CD14-positive monocyte (primary cell): ENCODE measurements around the gene LRRN4CL. TPM values are rescaled to one million over a fixed set of nuclear protein-coding genes. Genes with fewer than 3 reads are reported as not detected.

Experiments
- DNase-seq, 3 donors: peaks; one replicate each; pipeline ENCODE4 v3.0.0-alpha.2; 2011 to 2022
- H2AFZ ChIP-seq: 2 replicates; pipeline ENCODE4 v1.6.0; 2012; ENCODE audit warnings: mild to moderate bottlenecking, low read depth, low read length, inconsistent platforms; ENCODE audit not compliant: insufficient read depth, poor library complexity, severe bottlenecking
- H3K27ac ChIP-seq, 2 donors: 1 replicate in 1 of 2; 2 replicates in 1 of 2; pipeline ENCODE4 v1.5.1; 2012 to 2013; ENCODE audit warnings: low read length in 2 of 2, control low read depth in 1 of 2, inconsistent platforms in 1 of 2, low read depth in 1 of 2, mild to moderate bottlenecking in 1 of 2
- H3K27me3 ChIP-seq, 2 donors: one replicate each; pipeline versions ENCODE4 v1.6.0 to v1.6.1; 2011 to 2013; ENCODE audit warnings: low read length in 2 of 2; ENCODE audit not compliant: control insufficient read depth in 2 of 2, insufficient read depth in 2 of 2
- H3K36me3 ChIP-seq, 2 donors: replicated peaks in 1 of 2; 1 replicate in 1 of 2; 2 replicates in 1 of 2; pipeline versions ENCODE4 v1.5.1 to v1.6.1; 2012 to 2013; ENCODE audit warnings: low read length in 2 of 2, control low read depth in 1 of 2, inconsistent platforms in 1 of 2, mild to moderate bottlenecking in 1 of 2; ENCODE audit not compliant: insufficient read depth in 2 of 2, control insufficient read depth in 1 of 2
- H3K4me1 ChIP-seq, 2 donors: 1 replicate in 1 of 2; 2 replicates in 1 of 2; pipeline versions ENCODE4 v1.5.1 to v1.6.1; 2012 to 2013; ENCODE audit warnings: low read length in 2 of 2, control low read depth in 1 of 2, inconsistent platforms in 1 of 2, mild to moderate bottlenecking in 1 of 2, moderate library complexity in 1 of 2; ENCODE audit not compliant: insufficient read depth in 2 of 2, control insufficient read depth in 1 of 2
- H3K4me2 ChIP-seq: replicated peaks from 2 replicates; pipeline ENCODE3; 2012; ENCODE audit warnings: low read length, moderate library complexity, mild to moderate bottlenecking; ENCODE audit not compliant: poor library complexity, severe bottlenecking; ENCODE audit errors: extremely low read depth
- H3K4me3 ChIP-seq, 3 experiments: fragments of 200-600 bp in 1 of 3; sonication (generic) in 1 of 3; replicated peaks in 1 of 3; 1 replicate in 2 of 3; 2 replicates in 1 of 3; pipeline ENCODE4 v1.5.1; 2011 to 2013; ENCODE audit warnings: low read length in 3 of 3, mild to moderate bottlenecking in 3 of 3, control low read depth in 2 of 3, low read depth in 2 of 3, inconsistent platforms in 1 of 3, moderate library complexity in 1 of 3
- H3K79me2 ChIP-seq: 2 replicates; pipeline ENCODE4 v1.6.0; 2012; ENCODE audit warnings: mild to moderate bottlenecking, control low read depth, inconsistent platforms, low read length, moderate library complexity; ENCODE audit not compliant: insufficient read depth
- H3K9ac ChIP-seq: 2 replicates; pipeline ENCODE4 v1.6.0; 2017; ENCODE audit warnings: low read length, mild to moderate bottlenecking; ENCODE audit not compliant: insufficient read depth, poor library complexity, severe bottlenecking
- H3K9me3 ChIP-seq, 2 donors: replicated peaks in 1 of 2; 1 replicate in 1 of 2; 2 replicates in 1 of 2; pipeline versions ENCODE4 v1.5.1 to v1.6.1; 2012 to 2013; ENCODE audit warnings: low read length in 2 of 2, control low read depth in 1 of 2; ENCODE audit not compliant: control insufficient read depth in 1 of 2, insufficient read depth in 1 of 2
- H4K20me1 ChIP-seq: 2 replicates; pipeline ENCODE4 v1.6.0; 2012; ENCODE audit warnings: mild to moderate bottlenecking, low read length, control low read depth, moderate library complexity; ENCODE audit not compliant: insufficient read depth
- H3K27ac Mint-ChIP-seq, 7 donors: one replicate each; pipeline ENCODE4 v1.8.0; 2020; ENCODE audit warnings: mild to moderate bottlenecking in 7 of 7, mixed read lengths in 7 of 7, moderate library complexity in 6 of 7, inconsistent platforms in 2 of 7
- H3K27me3 Mint-ChIP-seq, 3 donors: one replicate each; pipeline ENCODE4 v1.8.0; 2021 to 2022; ENCODE audit warnings: low read depth in 3 of 3, mild to moderate bottlenecking in 3 of 3, mixed read lengths in 3 of 3, moderate library complexity in 3 of 3, inconsistent platforms in 1 of 3
- H3K36me3 Mint-ChIP-seq, 2 donors: one replicate each; pipeline ENCODE4 v1.8.0; 2020; ENCODE audit warnings: mixed read lengths in 2 of 2, inconsistent platforms in 1 of 2, mild to moderate bottlenecking in 1 of 2
- H3K4me1 Mint-ChIP-seq: one replicate; pipeline ENCODE4 v1.8.0; 2020; ENCODE audit warnings: mild to moderate bottlenecking, mixed read lengths
- H3K4me3 Mint-ChIP-seq, 2 donors: one replicate each; pipeline ENCODE4 v1.8.0; 2020; ENCODE audit warnings: mild to moderate bottlenecking in 2 of 2, mixed read lengths in 2 of 2, moderate library complexity in 1 of 2
- H3K9me3 Mint-ChIP-seq, 7 donors: one replicate each; pipeline ENCODE4 v1.8.0; 2020 to 2022; ENCODE audit warnings: mixed read lengths in 7 of 7, mild to moderate bottlenecking in 6 of 7, moderate library complexity in 6 of 7, inconsistent platforms in 2 of 7
- CTCF ChIP-seq: fragments of 200-600 bp; IDR thresholded peaks from one replicate; pipeline ENCODE4 v1.8.0; 2022; ENCODE audit warnings: antibody characterized with exemption, mild to moderate bottlenecking
- WGBS: methylation state at CpG from one replicate; pipeline ENCODE4 v1.1.5; 2013; ENCODE audit warnings: missing lambda C conversion rate; ENCODE audit not compliant: insufficient coverage; 5-methylcytosine and 5-hydroxymethylcytosine counted together
- intact Hi-C, 2 donors: fragments of 100-400 bp; cut with micrococcal nuclease; formaldehyde crosslinking; loops; one replicate each; pipeline versions ENCODE4 v1.15.0 to v1.15.1; 2023
- polyA plus RNA-seq, 3 donors: library from polyadenylated mRNA; depleted of rRNA in 1 of 3; unstranded in 2 of 3; stranded (reverse) in 1 of 3; fragments of 300-500 nt in 2 of 3; fragments of >200 nt in 1 of 3; fragmentation: Illumina TruSeq in 2 of 3; gene quantifications; 1 replicate in 2 of 3; 2 replicates in 1 of 3; pipeline ENCODE4 v1.2.3, GENCODE V29; 2012 to 2021

The LRRN4CL gene
- polyA plus RNA-seq, 3 donors = not detected

GRCh38 chr11:62671236-62671607 lies 18.1 kb downstream of the LRRN4CL start:
- Mint-ChIP-seq H3K36me3 (peaks cover 15 to 43% of the 10 kb centered on the region in 2 donors), H3K4me1 (peaks cover 59% of the 10 kb centered on the region), H3K4me3 (peak overlapping the region; percentile 99), H3K9me3 (peaks cover 0 to 2% (median 0%) of the 10 kb centered on the region in 7 donors), H3K27me3 (no peaks in the 10 kb centered on the region), H3K27ac (peak overlapping the region; percentile 92 to 97 (median 95))
- Histone ChIP-seq H3K36me3 (peaks cover 13 to 39% of the 10 kb centered on the region in 2 donors), H3K4me3 (peak overlapping the region; percentile 48 to 99 (median 93)), H4K20me1 (peaks cover 23% of the 10 kb centered on the region), H3K4me1 (peaks cover 39% of the 10 kb centered on the region in 2 donors), H3K27me3 (no peaks in the 10 kb centered on the region), H3K9me3 (no peaks in the 10 kb centered on the region), H2AFZ (peak overlapping the region; percentile 97), H3K79me2 (peaks cover 75% of the 10 kb centered on the region), H3K27ac (peak overlapping the region; percentile 83), H3K9ac (peak overlapping the region; percentile 77), H3K4me2 (peak overlapping the region; percentile 83)
- intact Hi-C loops = no loop called here
- TF ChIP-seq CTCF = no peak
- 0% methylated on average over 16 of the region's 17 CpGs for WGBS
- DNase-seq = peak in 1 of 3 donors; percentile 10

- Histone ChIP-seq H3K79me2 (peaks cover 78% of the 10 kb centered on the region), H3K4me3 (no peak overlapping the region), H3K9ac (no peak overlapping the region), H3K9me3 (no peaks in the 10 kb centered on the region), H3K27ac (no peak overlapping the region), H3K4me1 (peaks cover 43 to 47% of the 10 kb centered on the region in 2 donors), H2AFZ (no peak overlapping the region), H3K36me3 (peaks cover 10 to 27% of the 10 kb centered on the region in 2 donors), H4K20me1 (peaks cover 25% of the 10 kb centered on the region), H3K27me3 (no peaks in the 10 kb centered on the region), H3K4me2 (no peak overlapping the region)
- H3K27ac Mint-ChIP-seq = peak overlapping the region in 3 of 7 donors; percentile 46 to 85 (median 77)
- H3K36me3 Mint-ChIP-seq = peaks cover 8 to 27% of the 10 kb centered on the region in 2 donors
- H3K9me3 Mint-ChIP-seq = peaks cover 0 to 2% (median 0%) of the 10 kb centered on the region in 7 donors
- H3K27me3 Mint-ChIP-seq = no peaks in the 10 kb centered on the region
- TF ChIP-seq CTCF = no peak
- H3K4me1 Mint-ChIP-seq = peaks cover 60% of the 10 kb centered on the region
- intact Hi-C loops = no loop called here
- H3K4me3 Mint-ChIP-seq = no peak overlapping the region
- 100% methylated on average over 1 of the region's 4 CpGs for WGBS
- DNase-seq = no peak
These were observed 19.7 kb downstream of the LRRN4CL start for GRCh38 chr11:62669420-62670161.
